HUES6 (cell line): ENCODE results near the gene RDM1.
"Not testable (repeated sequence)": the region's sequence is repeated elsewhere in the genome, so short reads cannot be mapped to it uniquely, and the experiment has no call there.

ENCODE experiments used
- H3K27ac ChIP-seq: 2 replicates; pipeline ENCODE4 v1.7.0; 2013; ENCODE audit warnings: low read depth, mild to moderate bottlenecking, low read length, inconsistent platforms
- H3K27me3 ChIP-seq: 2 replicates; pipeline ENCODE4 v1.6.1; 2013; ENCODE audit warnings: low read length; ENCODE audit not compliant: control insufficient read depth, insufficient read depth
- H3K36me3 ChIP-seq: 2 replicates; pipeline ENCODE4 v1.6.1; 2013; ENCODE audit warnings: low read length; ENCODE audit not compliant: control insufficient read depth, insufficient read depth
- H3K4me1 ChIP-seq: 2 replicates; pipeline ENCODE4 v1.6.1; 2013; ENCODE audit warnings: low read length; ENCODE audit not compliant: control insufficient read depth, insufficient read depth
- H3K4me3 ChIP-seq: 2 replicates; pipeline ENCODE4 v1.5.1; 2013; ENCODE audit warnings: low read depth, low read length
- H3K9ac ChIP-seq: one replicate; pipeline ENCODE4 v1.6.1; 2013; ENCODE audit warnings: mild to moderate bottlenecking, low read length
- H3K9me3 ChIP-seq: 2 replicates; pipeline ENCODE4 v1.6.1; 2013; ENCODE audit warnings: low read depth, low read length; ENCODE audit not compliant: control insufficient read depth, insufficient read depth

RDM1 gene

GRCh38 chr17:35898283-35899070, 32.1 kb downstream of the RDM1 start:
- Histone ChIP-seq H3K4me1 (no peaks in the 10 kb centered on the region), H3K27ac (no peak overlapping the region), H3K4me3 (no peak overlapping the region), H3K36me3 (no peaks in the 10 kb centered on the region), H3K27me3 (no peaks in the 10 kb centered on the region), H3K9me3 (no peaks in the 10 kb centered on the region), H3K9ac (no peak overlapping the region)

- H3K4me1 ChIP-seq, H3K9ac ChIP-seq, H3K27ac ChIP-seq, H3K27me3 ChIP-seq, H3K9me3 ChIP-seq, H3K36me3 ChIP-seq, H3K4me3 ChIP-seq: not testable (repeated sequence)
Measured at GRCh38 chr17:35897772-35898171, 32.8 kb downstream of the RDM1 start.

GRCh38 chr17:35895636-35896587, 34.7 kb downstream of the RDM1 start:
- Histone ChIP-seq H3K4me1 (0 out of 2 replicates have a peak, but pooled peaks cover 3% of the 10 kb centered on the region), H3K9ac (no peak overlapping the region), H3K4me3 (no peak overlapping the region), H3K9me3 (no peaks in the 10 kb centered on the region), H3K27me3 (no peaks in the 10 kb centered on the region), H3K36me3 (no peaks in the 10 kb centered on the region), H3K27ac (no peak overlapping the region)

GRCh38 chr17:35894206-35894605, 36.4 kb downstream of the RDM1 start:
- Histone ChIP-seq H3K27me3 (no peaks in the 10 kb centered on the region), H3K4me3 (no peak overlapping the region), H3K27ac (no peak overlapping the region), H3K36me3 (no peaks in the 10 kb centered on the region), H3K4me1 (peaks cover 11% of the 10 kb centered on the region; the same call in 1 of the 2 replicates), H3K9ac (no peak overlapping the region), H3K9me3 (no peaks in the 10 kb centered on the region)

- Histone ChIP-seq H3K9me3 (no peaks in the 10 kb centered on the region), H3K4me3 (no peak overlapping the region), H3K27me3 (no peaks in the 10 kb centered on the region), H3K36me3 (no peaks in the 10 kb centered on the region), H3K27ac (no peak overlapping the region), H3K9ac (no peak overlapping the region), H3K4me1 (peaks cover 11% of the 10 kb centered on the region; the same call in 1 of the 2 replicates)
Measured at GRCh38 chr17:35893751-35894150, 36.8 kb downstream of the RDM1 start.

GRCh38 chr17:35892091-35893035, 38.2 kb downstream of the RDM1 start:
- H3K27ac ChIP-seq: no peak overlapping the region
- peaks cover 11% of the 10 kb centered on the region; the same call in 1 of the 2 replicates for H3K4me1 ChIP-seq
- H3K9me3 ChIP-seq: no peaks in the 10 kb centered on the region

GRCh38 chr17:35891269-35891668, 39.3 kb downstream of the RDM1 start:
- H3K9ac ChIP-seq: no peak overlapping the region
- H3K4me1 ChIP-seq: peaks cover 11% of the 10 kb centered on the region; the same call in 1 of the 2 replicates
- H3K9me3 ChIP-seq: no peaks in the 10 kb centered on the region
- H3K27ac ChIP-seq: no peak overlapping the region
- H3K4me3 ChIP-seq: no peak overlapping the region
- no peaks in the 10 kb centered on the region for H3K36me3 ChIP-seq
- H3K27me3 ChIP-seq: no peaks in the 10 kb centered on the region

More at GRCh38 chr17:35892091-35893035, 38.2 kb downstream of the RDM1 start:
- Histone ChIP-seq H3K27me3 (no peaks in the 10 kb centered on the region), H3K4me3 (no peak overlapping the region), H3K9ac (no peak overlapping the region), H3K36me3 (no peaks in the 10 kb centered on the region)

GRCh38 chr17:35890774-35891155, 39.8 kb downstream of the RDM1 start:
- Histone ChIP-seq H3K9ac (no peak overlapping the region), H3K4me1 (peaks cover 11% of the 10 kb centered on the region; the same call in 1 of the 2 replicates), H3K9me3 (no peaks in the 10 kb centered on the region), H3K27me3 (no peaks in the 10 kb centered on the region), H3K36me3 (no peaks in the 10 kb centered on the region), H3K4me3 (no peak overlapping the region), H3K27ac (no peak overlapping the region)

GRCh38 chr17:35889818-35890773, 40.5 kb downstream of the RDM1 start:
- peaks cover 11% of the 10 kb centered on the region; the same call in 1 of the 2 replicates for H3K4me1 ChIP-seq
- H3K4me3 ChIP-seq: no peak overlapping the region
- H3K9ac ChIP-seq: no peak overlapping the region
- H3K9me3 ChIP-seq: no peaks in the 10 kb centered on the region
- H3K27ac ChIP-seq: no peak overlapping the region
- H3K36me3 ChIP-seq: no peaks in the 10 kb centered on the region
- H3K27me3 ChIP-seq: no peaks in the 10 kb centered on the region
